Endodermal cell (in vitro differentiated cells): ENCODE results near the gene TMEM151A. TPM values are rescaled to one million over a fixed set of nuclear protein-coding genes. Genes with fewer than 3 reads are reported as not detected.

Experiments
- DNase-seq: peaks from one replicate; pipeline ENCODE4 v3.0.0-alpha.2; 2017
- H3K27ac ChIP-seq: 2 replicates; pipeline ENCODE4 v1.5.1; 2013; ENCODE audit warnings: mild to moderate bottlenecking, low read depth, low read length, moderate library complexity
- H3K27me3 ChIP-seq: 2 replicates; pipeline ENCODE4 v1.6.1; 2013; ENCODE audit warnings: mild to moderate bottlenecking, low read length, moderate library complexity; ENCODE audit not compliant: insufficient read depth, control insufficient read depth, poor library complexity, severe bottlenecking
- H3K36me3 ChIP-seq: 2 replicates; pipeline ENCODE4 v1.7.0; 2013; ENCODE audit warnings: mild to moderate bottlenecking, low read length, moderate library complexity; ENCODE audit not compliant: control insufficient read depth, insufficient read depth
- H3K4me1 ChIP-seq: one replicate; pipeline ENCODE4 v1.7.0; 2013; ENCODE audit warnings: low read length; ENCODE audit not compliant: control insufficient read depth, insufficient read depth
- H3K4me3 ChIP-seq: 2 replicates; pipeline ENCODE4 v1.5.1; 2013; ENCODE audit warnings: mild to moderate bottlenecking, low read length, moderate library complexity
- H3K9ac ChIP-seq: 2 replicates; pipeline ENCODE4 v1.6.1; 2013; ENCODE audit warnings: mild to moderate bottlenecking, low read length, moderate library complexity; ENCODE audit not compliant: poor library complexity, severe bottlenecking; ENCODE audit errors: extremely low read depth
- H3K9me3 ChIP-seq: 2 replicates; pipeline ENCODE4 v1.6.1; 2013; ENCODE audit warnings: mild to moderate bottlenecking, low read length, moderate library complexity; ENCODE audit not compliant: control insufficient read depth
- H3K27ac Mint-ChIP-seq: 2 replicates; pipeline ENCODE4 v1.8.0; 2020; ENCODE audit warnings: mixed read lengths
- H3K27me3 Mint-ChIP-seq: 2 replicates; pipeline ENCODE4 v1.8.0; 2021; ENCODE audit warnings: mild to moderate bottlenecking, mixed read lengths; ENCODE audit not compliant: insufficient read depth
- H3K36me3 Mint-ChIP-seq: 2 replicates; pipeline ENCODE4 v1.8.0; 2020; ENCODE audit warnings: low read depth, mixed read lengths
- H3K4me1 Mint-ChIP-seq: 2 replicates; pipeline ENCODE4 v1.8.0; 2020; ENCODE audit warnings: mixed read lengths
- H3K4me3 Mint-ChIP-seq: 2 replicates; pipeline ENCODE4 v1.8.0; 2020; ENCODE audit warnings: mild to moderate bottlenecking, moderate library complexity, mixed read lengths
- H3K9me3 Mint-ChIP-seq: 2 replicates; pipeline ENCODE4 v1.8.0; 2020; ENCODE audit warnings: mild to moderate bottlenecking, mixed read lengths
- WGBS, 2 experiments: methylation state at CpG; one replicate each; pipeline versions ENCODE4 v1.1.5 to v1.1.7; 2013; ENCODE audit warnings: missing lambda C conversion rate in 2 of 2, mixed read lengths in 1 of 2; ENCODE audit not compliant: insufficient coverage in 1 of 2, insufficient read length in 1 of 2; 5-methylcytosine and 5-hydroxymethylcytosine counted together
- total RNA-seq, 2 donors: library from RNA; stranded (reverse); fragmentation: NEBNext Ultra II Directional in 1 of 2; extraction: Animal tissue kit (Norgen Biotek cat#: 25700) in 1 of 2; gene quantifications; 2 replicates in 1 of 2; 3 replicates in 1 of 2; pipeline ENCODE4 v1.2.1, GENCODE V29; 2021
- TF ChIP-seq, protein P1 (sequence below): fragments of 200-600 bp; sonication (generic); conservative IDR thresholded peaks from 2 replicates; pipeline ENCODE4 v1.5.0; 2021; ENCODE audit warnings: antibody characterized with exemption, mild to moderate bottlenecking

The TMEM151A gene
- total RNA-seq, 2 donors from 2014 or later = 0.20 TPM; not detected in 1

DNA sequence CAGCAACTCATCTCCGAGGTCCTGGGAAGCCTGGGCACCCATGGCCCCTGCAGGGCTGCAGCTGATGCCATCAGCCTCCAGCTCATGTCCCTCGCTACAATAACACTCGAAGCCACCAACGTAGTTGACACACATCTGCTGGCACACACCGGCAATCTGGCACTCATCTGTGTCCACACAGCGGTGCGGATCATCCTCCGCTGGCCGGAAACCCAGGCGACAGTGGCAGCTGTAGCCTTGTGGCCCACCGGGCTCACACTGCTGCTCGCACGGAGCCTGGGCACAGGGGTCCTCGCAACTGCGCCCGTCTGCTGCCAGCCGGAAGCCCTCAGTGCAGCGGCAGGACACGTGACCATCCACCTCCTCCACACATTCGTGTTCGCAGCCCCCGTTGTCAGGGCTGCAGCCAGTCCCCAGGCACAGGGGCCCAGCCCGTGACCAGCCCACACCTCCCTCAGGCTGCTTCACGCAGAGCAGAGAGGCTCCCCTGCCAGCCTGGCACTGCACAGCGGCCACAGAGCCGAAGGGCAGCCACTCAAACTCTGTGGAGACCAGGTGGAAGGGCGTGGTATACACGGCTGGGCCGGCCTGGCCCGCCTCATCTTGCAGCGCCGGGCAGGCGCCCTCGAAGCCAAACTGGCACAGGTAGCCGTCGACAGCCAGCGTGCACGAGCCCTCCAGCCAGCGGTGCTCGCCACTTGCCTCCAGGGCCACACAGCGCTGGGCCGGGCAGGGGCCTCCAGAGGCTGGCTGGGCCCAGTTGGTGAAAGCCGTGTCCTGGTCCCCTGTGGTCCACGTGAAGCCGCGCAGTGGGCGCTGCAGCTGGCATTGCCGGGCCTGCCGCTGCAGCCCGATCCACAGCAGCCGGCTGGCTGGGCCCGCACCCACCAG, 24.5 kb downstream of the TMEM151A start:
- Histone ChIP-seq H3K27me3 (no peaks in the 10 kb centered on the region), H3K36me3 (no peaks in the 10 kb centered on the region), H3K9ac (no peak overlapping the region), H3K27ac (no peak overlapping the region), H3K9me3 (no peaks in the 10 kb centered on the region), H3K4me3 (no peak overlapping the region), H3K4me1 (peaks cover 3% of the 10 kb centered on the region)
- H3K27me3 Mint-ChIP-seq = peaks cover 24% of the 10 kb centered on the region
- H3K9me3 Mint-ChIP-seq = peaks cover 19% of the 10 kb centered on the region
- WGBS, 2 experiments = 91 to 93% methylated on average over 28 to 52 of the region's 52 CpGs
- peaks cover 9% of the 10 kb centered on the region for H3K4me1 Mint-ChIP-seq
- no peak overlapping the region for H3K27ac Mint-ChIP-seq
- no peaks in the 10 kb centered on the region for H3K36me3 Mint-ChIP-seq
- DNase-seq = no peak
- no peak overlapping the region for H3K4me3 Mint-ChIP-seq
- TF ChIP-seq, protein P1, sequence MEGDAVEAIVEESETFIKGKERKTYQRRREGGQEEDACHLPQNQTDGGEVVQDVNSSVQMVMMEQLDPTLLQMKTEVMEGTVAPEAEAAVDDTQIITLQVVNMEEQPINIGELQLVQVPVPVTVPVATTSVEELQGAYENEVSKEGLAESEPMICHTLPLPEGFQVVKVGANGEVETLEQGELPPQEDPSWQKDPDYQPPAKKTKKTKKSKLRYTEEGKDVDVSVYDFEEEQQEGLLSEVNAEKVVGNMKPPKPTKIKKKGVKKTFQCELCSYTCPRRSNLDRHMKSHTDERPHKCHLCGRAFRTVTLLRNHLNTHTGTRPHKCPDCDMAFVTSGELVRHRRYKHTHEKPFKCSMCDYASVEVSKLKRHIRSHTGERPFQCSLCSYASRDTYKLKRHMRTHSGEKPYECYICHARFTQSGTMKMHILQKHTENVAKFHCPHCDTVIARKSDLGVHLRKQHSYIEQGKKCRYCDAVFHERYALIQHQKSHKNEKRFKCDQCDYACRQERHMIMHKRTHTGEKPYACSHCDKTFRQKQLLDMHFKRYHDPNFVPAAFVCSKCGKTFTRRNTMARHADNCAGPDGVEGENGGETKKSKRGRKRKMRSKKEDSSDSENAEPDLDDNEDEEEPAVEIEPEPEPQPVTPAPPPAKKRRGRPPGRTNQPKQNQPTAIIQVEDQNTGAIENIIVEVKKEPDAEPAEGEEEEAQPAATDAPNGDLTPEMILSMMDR = no peak

- peaks cover 19% of the 10 kb centered on the region for H3K9me3 Mint-ChIP-seq
- Histone ChIP-seq H3K36me3 (no peaks in the 10 kb centered on the region), H3K4me1 (no peaks in the 10 kb centered on the region), H3K9me3 (no peaks in the 10 kb centered on the region), H3K4me3 (no peak within 1 kb of the TSS), H3K27me3 (no peaks in the 10 kb centered on the region), H3K27ac (peak within 1 kb of the TSS; percentile 55), H3K9ac (no peak within 1 kb of the TSS)
- peak; percentile 81 for DNase-seq
- no peak within 1 kb of the TSS for H3K27ac Mint-ChIP-seq
- H3K4me1 Mint-ChIP-seq = peaks cover 9% of the 10 kb centered on the region
- H3K4me3 Mint-ChIP-seq = peak within 1 kb of the TSS; percentile 27
- TF ChIP-seq, protein P1 = no peak
- WGBS, 2 experiments = 46% methylated on average over 27 of the region's 29 CpGs; no CpG with 5 or more reads in 1 of the 2 experiments
- H3K36me3 Mint-ChIP-seq = no peaks in the 10 kb centered on the region
- H3K27me3 Mint-ChIP-seq = peaks cover 24% of the 10 kb centered on the region
Observed at GRCh38 chr11:66316849-66317251, 25.2 kb downstream of the TMEM151A start, which contains the start of gene CD248. TSS of gene CD248 (minus strand) at chr11:66317044. CDS start at chr11:66317027, 17 bp downstream.

GRCh38 chr11:66317322-66317722, 25.6 kb downstream of the TMEM151A start:
- Mint-ChIP-seq H3K4me3 (peak overlapping the region; percentile 27), H3K4me1 (peaks cover 9% of the 10 kb centered on the region), H3K9me3 (peaks cover 19% of the 10 kb centered on the region), H3K27me3 (peaks cover 24% of the 10 kb centered on the region), H3K36me3 (no peaks in the 10 kb centered on the region), H3K27ac (no peak overlapping the region)
- H3K9me3 ChIP-seq = no peaks in the 10 kb centered on the region
- H3K27ac ChIP-seq = peak overlapping the region; percentile 55
- H3K36me3 ChIP-seq = no peaks in the 10 kb centered on the region
- no peaks in the 10 kb centered on the region for H3K4me1 ChIP-seq
- H3K9ac ChIP-seq = no peak overlapping the region
- DNase-seq = peak; percentile 73
- TF ChIP-seq, protein P1 = no peak
- no peaks in the 10 kb centered on the region for H3K27me3 ChIP-seq
- WGBS, 2 experiments = 50 to 61% methylated on average over 13 to 14 of the region's 14 CpGs
- H3K4me3 ChIP-seq = no peak overlapping the region
